ENCODE data around the gene CFAP70. TPM values are rescaled to one million over a fixed set of nuclear protein-coding genes. Genes with fewer than 3 reads are reported as not detected.

Gene CFAP70
- total RNA-seq, 1 donor from 2014 or later = 1.7 TPM

DNA sequence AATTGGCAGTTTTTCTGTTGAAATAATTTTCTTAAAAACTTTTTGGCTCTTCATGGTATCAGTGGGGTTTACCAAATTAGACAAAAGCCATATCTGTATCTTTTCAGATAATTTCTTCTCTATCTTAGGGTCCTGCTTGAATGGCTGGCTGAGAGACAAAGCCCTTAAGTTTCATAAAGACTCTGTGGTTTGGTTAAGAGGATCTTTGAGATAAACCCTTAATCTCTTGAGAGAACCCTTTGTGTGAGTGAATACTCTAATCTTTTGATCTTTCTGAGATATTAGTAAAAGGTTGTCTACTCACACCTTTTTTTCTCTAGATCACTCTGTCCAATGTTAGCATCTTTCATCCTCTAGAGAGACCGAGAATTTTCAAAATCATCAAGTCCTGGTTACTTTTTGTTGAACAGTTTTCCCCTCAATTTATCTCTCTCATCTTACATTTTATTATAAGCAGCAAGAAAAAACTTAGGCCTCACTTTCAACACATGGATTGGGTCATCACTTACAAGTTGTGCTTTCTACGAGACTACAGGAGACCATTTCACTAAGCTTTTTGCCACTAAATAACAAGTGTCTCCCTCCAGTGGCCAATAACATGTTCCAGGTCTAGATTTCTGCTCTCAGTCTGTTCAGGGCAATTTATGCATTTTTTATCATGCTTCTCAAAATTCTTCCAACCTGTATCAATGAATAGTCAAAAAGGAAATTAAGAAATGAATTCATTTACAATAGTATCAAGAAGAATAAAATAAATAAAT is 140.1 kb downstream of the CFAP70 start:
- no peak for DNase-seq
- ChIA-PET CTCF (no interaction called here), POLR2A (no interaction called here)
- intact Hi-C loops (cut with micrococcal nuclease) = no loop called here
- ATAC-seq (ENCODE audit: low read depth) = no peak
- no peak overlapping the region for H3K27ac Mint-ChIP-seq
- no peak overlapping the region for H3K4me3 Mint-ChIP-seq
- H3K9me3 Mint-ChIP-seq = peaks cover 4% of the 10 kb centered on the region
- no peaks in the 10 kb centered on the region for H3K27me3 Mint-ChIP-seq
- H3K4me1 Mint-ChIP-seq = no peaks in the 10 kb centered on the region
- TF ChIP-seq, protein P1, sequence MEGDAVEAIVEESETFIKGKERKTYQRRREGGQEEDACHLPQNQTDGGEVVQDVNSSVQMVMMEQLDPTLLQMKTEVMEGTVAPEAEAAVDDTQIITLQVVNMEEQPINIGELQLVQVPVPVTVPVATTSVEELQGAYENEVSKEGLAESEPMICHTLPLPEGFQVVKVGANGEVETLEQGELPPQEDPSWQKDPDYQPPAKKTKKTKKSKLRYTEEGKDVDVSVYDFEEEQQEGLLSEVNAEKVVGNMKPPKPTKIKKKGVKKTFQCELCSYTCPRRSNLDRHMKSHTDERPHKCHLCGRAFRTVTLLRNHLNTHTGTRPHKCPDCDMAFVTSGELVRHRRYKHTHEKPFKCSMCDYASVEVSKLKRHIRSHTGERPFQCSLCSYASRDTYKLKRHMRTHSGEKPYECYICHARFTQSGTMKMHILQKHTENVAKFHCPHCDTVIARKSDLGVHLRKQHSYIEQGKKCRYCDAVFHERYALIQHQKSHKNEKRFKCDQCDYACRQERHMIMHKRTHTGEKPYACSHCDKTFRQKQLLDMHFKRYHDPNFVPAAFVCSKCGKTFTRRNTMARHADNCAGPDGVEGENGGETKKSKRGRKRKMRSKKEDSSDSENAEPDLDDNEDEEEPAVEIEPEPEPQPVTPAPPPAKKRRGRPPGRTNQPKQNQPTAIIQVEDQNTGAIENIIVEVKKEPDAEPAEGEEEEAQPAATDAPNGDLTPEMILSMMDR (IDR thresholded peaks at IDR 0.05) = no peak
- peaks cover 56% of the 10 kb centered on the region for H3K36me3 Mint-ChIP-seq (ENCODE audit: low read depth)

DNA sequence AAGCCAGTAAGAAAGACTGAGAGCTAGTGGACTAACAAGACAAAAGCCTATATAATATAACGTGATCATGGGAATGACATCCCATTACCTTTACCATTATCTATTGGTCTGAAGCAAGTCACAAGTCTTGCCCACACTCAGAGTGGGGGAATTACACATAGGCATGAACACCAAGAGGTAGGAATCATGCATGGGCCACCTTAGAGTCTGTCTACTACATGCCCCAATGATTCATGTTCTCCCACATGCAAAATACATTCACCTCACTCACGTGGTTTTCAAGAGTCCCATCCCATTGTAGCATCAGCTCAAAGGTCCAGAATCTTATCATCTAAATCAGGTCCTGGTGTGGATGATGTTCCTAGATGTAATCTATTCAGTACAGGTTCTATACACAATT is 141.0 kb downstream of the CFAP70 start:
- H3K27me3 Mint-ChIP-seq = no peaks in the 10 kb centered on the region
- H3K4me3 Mint-ChIP-seq = no peak overlapping the region
- ATAC-seq (ENCODE audit: low read depth) = no peak
- H3K36me3 Mint-ChIP-seq (ENCODE audit: low read depth) = peaks cover 62% of the 10 kb centered on the region
- H3K9me3 Mint-ChIP-seq = peaks cover 4% of the 10 kb centered on the region
- ChIA-PET POLR2A (no interaction called here), CTCF (no interaction called here)
- TF ChIP-seq, protein P1 (IDR thresholded peaks at IDR 0.05) = no peak
- H3K27ac Mint-ChIP-seq = no peak overlapping the region
- H3K4me1 Mint-ChIP-seq = no peaks in the 10 kb centered on the region
- no peak for DNase-seq
- intact Hi-C loops (cut with micrococcal nuclease) = no loop called here

DNA sequence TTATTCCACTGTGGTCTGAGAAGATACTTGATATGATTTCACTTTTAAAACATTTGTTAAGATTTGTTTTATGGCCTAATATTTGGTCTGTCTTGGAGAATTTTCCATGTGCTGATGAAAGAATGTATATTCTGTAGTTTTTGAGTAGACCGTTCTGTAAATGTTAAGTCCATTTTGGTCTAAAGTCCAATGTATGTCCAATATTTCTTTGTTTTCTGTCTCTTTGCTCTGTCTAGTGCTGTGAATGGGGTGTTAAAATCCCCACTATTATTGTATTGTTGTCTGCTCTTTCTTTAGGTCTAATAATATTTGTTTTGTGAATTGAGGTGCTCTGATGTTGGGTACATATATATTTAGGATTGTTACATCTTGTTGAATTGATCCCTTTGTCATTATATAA is 142.9 kb downstream of the CFAP70 start:
- Mint-ChIP-seq H3K4me1 (no peaks in the 10 kb centered on the region), H3K4me3 (no peak overlapping the region), H3K27me3 (no peaks in the 10 kb centered on the region), H3K27ac (no peak overlapping the region), H3K9me3 (peaks cover 4% of the 10 kb centered on the region), H3K36me3 (ENCODE audit: low read depth) (peaks cover 58% of the 10 kb centered on the region)
- DNase-seq = no peak
- POLR2A ChIA-PET = no interaction called here
- TF ChIP-seq, protein P1 (IDR thresholded peaks at IDR 0.05) = no peak
- intact Hi-C loops (cut with micrococcal nuclease) = no loop called here
- CTCF ChIA-PET = no interaction called here
- ATAC-seq (ENCODE audit: low read depth) = no peak

DNA sequence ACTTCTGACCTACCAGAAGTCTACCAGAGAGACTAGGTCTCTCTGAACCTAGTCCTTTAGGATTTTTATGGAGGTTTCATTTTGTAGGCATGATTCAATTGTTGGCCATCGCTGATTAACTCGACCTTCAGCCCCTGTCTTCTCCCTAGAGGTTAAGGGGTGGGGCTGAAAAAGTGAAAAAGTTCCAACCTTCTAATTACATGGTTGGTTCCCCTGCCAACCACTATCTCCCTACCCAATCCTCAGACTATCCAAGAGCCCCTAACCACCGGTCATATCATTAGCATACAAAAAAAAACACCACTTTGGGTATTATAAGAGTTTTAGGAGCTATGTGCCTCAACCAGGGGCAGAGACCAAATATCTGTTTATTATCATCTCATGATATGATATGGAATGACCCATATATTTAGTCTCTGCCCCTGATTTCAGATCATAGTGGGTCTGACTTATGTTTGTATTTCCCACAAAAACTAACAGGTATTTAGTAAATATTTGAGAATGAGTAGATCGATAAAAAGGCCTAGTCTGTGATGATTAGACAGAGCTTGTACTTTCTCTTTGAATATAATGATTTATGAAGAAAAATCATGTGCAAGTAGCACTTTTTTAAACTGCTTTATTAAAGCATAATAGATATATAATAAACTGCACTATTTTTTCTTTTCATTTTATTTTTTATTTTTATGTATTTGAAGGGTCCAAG is 147.4 kb downstream of the CFAP70 start:
- Mint-ChIP-seq H3K4me3 (no peak overlapping the region), H3K27ac (no peak overlapping the region), H3K27me3 (no peaks in the 10 kb centered on the region), H3K9me3 (peaks cover 4% of the 10 kb centered on the region), H3K4me1 (no peaks in the 10 kb centered on the region), H3K36me3 (ENCODE audit: low read depth) (peaks cover 47% of the 10 kb centered on the region)
- ChIA-PET POLR2A (no interaction called here), CTCF (no interaction called here)
- ATAC-seq (ENCODE audit: low read depth) (no peak), DNase-seq (no peak)
- intact Hi-C loops (cut with micrococcal nuclease) = no loop called here
- TF ChIP-seq, protein P1 (IDR thresholded peaks at IDR 0.05) = no peak

DNA sequence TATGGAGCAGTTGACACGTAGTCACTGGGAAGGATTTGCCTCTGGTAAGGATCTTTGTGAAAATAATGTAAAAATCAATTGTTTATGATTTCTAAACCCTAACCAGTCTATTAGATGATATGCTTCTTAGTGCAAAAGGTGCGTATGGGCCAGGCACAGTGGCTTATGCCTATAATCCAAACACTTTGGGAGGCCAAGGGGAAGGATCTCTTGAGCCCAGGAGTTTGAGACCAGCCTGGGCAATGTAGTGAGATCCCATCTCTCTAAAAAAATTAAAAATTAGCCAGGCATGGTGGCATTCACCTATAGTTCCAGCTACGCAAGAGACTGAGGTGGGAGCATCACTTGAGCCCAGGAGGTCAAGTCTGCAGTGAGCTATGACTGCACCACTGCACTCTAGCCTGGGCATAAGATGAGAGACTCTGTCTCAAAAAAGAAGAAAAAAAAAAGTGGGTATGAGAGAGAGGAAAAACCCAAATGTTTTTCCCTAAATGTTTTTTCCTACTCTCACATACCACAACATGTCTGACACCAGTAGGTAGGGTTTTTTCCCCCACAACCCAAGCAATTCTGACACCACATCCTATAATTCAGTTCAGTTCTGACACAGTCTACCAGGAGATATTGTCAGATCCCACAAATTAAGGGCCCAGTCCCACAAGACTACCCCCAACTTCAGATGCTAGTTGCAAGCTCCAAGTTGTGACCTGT is 148.1 kb downstream of the CFAP70 start:
- H3K27me3 Mint-ChIP-seq = no peaks in the 10 kb centered on the region

More for the DNA sequence above, 148.1 kb downstream of the CFAP70 start:
- no peaks in the 10 kb centered on the region for H3K4me1 Mint-ChIP-seq
- H3K36me3 Mint-ChIP-seq (ENCODE audit: low read depth) = peaks cover 44% of the 10 kb centered on the region
- intact Hi-C loops (cut with micrococcal nuclease) = no loop called here
- CTCF ChIA-PET = no interaction called here
- H3K4me3 Mint-ChIP-seq = no peak overlapping the region
- ATAC-seq (ENCODE audit: low read depth) (no peak), DNase-seq (no peak)
- TF ChIP-seq, protein P1 (IDR thresholded peaks at IDR 0.05) = no peak
- no peaks in the 10 kb centered on the region for H3K9me3 Mint-ChIP-seq
- POLR2A ChIA-PET = no interaction called here
- no peak overlapping the region for H3K27ac Mint-ChIP-seq
